PC-3 (cell line): Measurements from ENCODE around the gene DLGAP1. TPM values are rescaled to one million over a fixed set of nuclear protein-coding genes. Genes with fewer than 3 reads are reported as not detected.

Experiments used
- ATAC-seq: fragments of 200-7000 bp; cut with Tn5 transposase; 2 replicates; pipeline ENCODE4 v1.9.1; 2020; ENCODE audit warnings: mild to moderate bottlenecking, moderate library complexity
- BruUV-seq: library from RNA; stranded (reverse); fragments of 400-500 nt; replicated peaks from 2 replicates; lab custom pipeline; 2021; lab: Mats Ljungman, UMichigan
- CTCF ChIA-PET: fragments of 300-600 bp; sonication (Branson Sonifier 250); formaldehyde crosslinking; loops from one replicate; lab custom pipeline; 2022; ENCODE audit warnings: antibody characterized with exemption; lab: Charles Lee
- POLR2A ChIA-PET: fragments of 300-600 bp; sonication (Branson Sonifier 250); formaldehyde crosslinking; loops from one replicate; lab custom pipeline; 2022; ENCODE audit warnings: antibody characterized with exemption; ENCODE audit not compliant: unreplicated experiment; lab: Charles Lee
- DNase-seq: peaks from one replicate; pipeline ENCODE4 v3.0.0-alpha.2; 2015
- H2AFZ ChIP-seq: fragments of 300-600 bp; sonication (generic); 2 replicates; pipeline ENCODE4 v1.6.0; 2016; ENCODE audit warnings: antibody characterized with exemption, low read length
- H3F3A ChIP-seq: fragments of 300-600 bp; sonication (generic); one replicate; pipeline ENCODE4 v1.6.0; 2017; ENCODE audit warnings: antibody characterized with exemption, low read length, control low read depth, mild to moderate bottlenecking; ENCODE audit not compliant: unreplicated experiment
- H3K27ac ChIP-seq: fragments of 300-600 bp; sonication (generic); 2 replicates; pipeline ENCODE4 v1.5.1; 2016; ENCODE audit warnings: mild to moderate bottlenecking, low read length
- H3K27me3 ChIP-seq: fragments of 300-600 bp; sonication (generic); 2 replicates; pipeline ENCODE4 v1.6.1; 2016; ENCODE audit warnings: low read length, mixed read lengths
- H3K36me3 ChIP-seq: fragments of 300-600 bp; sonication (generic); 2 replicates; pipeline ENCODE4 v1.6.1; 2016; ENCODE audit warnings: low read depth, mixed run types, low read length, mixed read lengths
- H3K4me1 ChIP-seq: fragments of 300-600 bp; sonication (generic); 2 replicates; pipeline ENCODE4 v1.5.1; 2016; ENCODE audit warnings: low read length; ENCODE audit not compliant: insufficient read depth
- H3K4me2 ChIP-seq: fragments of 300-600 bp; sonication (generic); 2 replicates; pipeline ENCODE4 v1.6.0; 2016; ENCODE audit warnings: low read length
- H3K4me3 ChIP-seq: fragments of 300-600 bp; sonication (generic); 2 replicates; pipeline ENCODE4 v1.5.1; 2016; ENCODE audit warnings: mild to moderate bottlenecking, low read length, mixed read lengths
- H3K79me2 ChIP-seq: fragments of 300-600 bp; sonication (generic); 2 replicates; pipeline ENCODE4 v1.6.1; 2017; ENCODE audit warnings: low read length, mixed read lengths
- H3K9ac ChIP-seq: fragments of 300-600 bp; sonication (generic); 2 replicates; pipeline ENCODE4 v1.6.0; 2016; ENCODE audit warnings: mild to moderate bottlenecking, low read length
- H3K9me2 ChIP-seq: fragments of 300-600 bp; sonication (generic); replicated peaks from 2 replicates; pipeline ENCODE4 v1.6.1; 2016; ENCODE audit warnings: mixed run types, low read length, mixed read lengths
- H3K9me3 ChIP-seq: fragments of 300-600 bp; sonication (generic); 2 replicates; pipeline ENCODE4 v1.6.1; 2016; ENCODE audit warnings: low read length, mixed read lengths
- H4K20me1 ChIP-seq: fragments of 300-600 bp; sonication (generic); 2 replicates; pipeline ENCODE4 v1.6.1; 2016; ENCODE audit warnings: low read length, mixed read lengths
- CTCF ChIP-seq: fragments of 300-600 bp; sonication (generic); conservative IDR thresholded peaks from 2 replicates; pipeline ENCODE4 v1.5.1; 2017; ENCODE audit warnings: antibody characterized with exemption, low read depth, mild to moderate bottlenecking, low read length
- EZH2 ChIP-seq: fragments of 300-600 bp; sonication (generic); IDR thresholded peaks from one replicate; pipeline ENCODE4 v1.6.1; 2017; ENCODE audit warnings: antibody characterized with exemption, mild to moderate bottlenecking, low read length; ENCODE audit not compliant: unreplicated experiment
- EZH2phosphoT487 ChIP-seq: fragments of 300-600 bp; sonication (generic); IDR thresholded peaks from 2 replicates; pipeline ENCODE4 v1.6.1; 2018; ENCODE audit warnings: mild to moderate bottlenecking, antibody characterized with exemption, low read length, borderline replicate concordance
- intact Hi-C: fragments of 100-400 bp; cut with micrococcal nuclease; formaldehyde crosslinking; loops from 2 replicates; pipeline ENCODE4 v1.9.0; 2023
- total RNA-seq: library from RNA; depleted of rRNA; stranded (reverse); fragments of >200 nt; gene quantifications from 2 replicates; pipeline ENCODE4 v1.2.3, GENCODE V29; 2014

The DLGAP1 gene
- total RNA-seq, 1 experiment from 2014 or later, result not detected

- no peaks in the 10 kb centered on the region for H4K20me1 ChIP-seq
- H3K27ac ChIP-seq, result no peak overlapping the region
- intact Hi-C loops, result no loop called here
- no peaks in the 10 kb centered on the region for H3K9me2 ChIP-seq
- no peaks in the 10 kb centered on the region for H3K9me3 ChIP-seq
- CTCF ChIA-PET, result no interaction called here
- H3F3A ChIP-seq, result no peaks in the 10 kb centered on the region
- POLR2A ChIA-PET, result interaction anchor here (0.6 kb wide), 1 partner anchor 12 kb away, joined by 7 read pairs; no protein-coding TSS in a partner anchor
- H3K4me1 ChIP-seq, result peaks cover under 1% of the 10 kb centered on the region; the same call in 1 of the 2 replicates
- H2AFZ ChIP-seq, result no peak overlapping the region
- H3K4me3 ChIP-seq, result no peak overlapping the region
- no peak for DNase-seq
- no peaks in the 10 kb centered on the region for H3K36me3 ChIP-seq
- BruUV-seq, result no TSS peak
- no peak for TF ChIP-seq CTCF
- TF ChIP-seq EZH2phosphoT487, result no peak
- no peak for TF ChIP-seq EZH2
- H3K9ac ChIP-seq, result no peak overlapping the region
- no peak for ATAC-seq
- no peaks in the 10 kb centered on the region for H3K27me3 ChIP-seq
- H3K79me2 ChIP-seq, result peaks cover 6% of the 10 kb centered on the region
- H3K4me2 ChIP-seq, result no peak overlapping the region
Measured at GRCh38 chr18:3611313-3612090, 843.6 kb downstream of the DLGAP1 start.

GRCh38 chr18:3610813-3611212 is 844.3 kb downstream of the DLGAP1 start:
- no peaks in the 10 kb centered on the region for H3K36me3 ChIP-seq
- CTCF ChIA-PET, result no interaction called here
- H3K79me2 ChIP-seq, result peaks cover 13% of the 10 kb centered on the region
- no peaks in the 10 kb centered on the region for H3K9me2 ChIP-seq
- H3K9ac ChIP-seq, result no peak overlapping the region
- peaks cover 5% of the 10 kb centered on the region; the same call in 1 of the 2 replicates for H3K4me1 ChIP-seq
- no peaks in the 10 kb centered on the region for H3F3A ChIP-seq
- no peaks in the 10 kb centered on the region for H3K9me3 ChIP-seq
- ATAC-seq (no peak), DNase-seq (no peak)
- no TSS peak for BruUV-seq
- no peak for TF ChIP-seq EZH2phosphoT487
- TF ChIP-seq EZH2, result no peak
- TF ChIP-seq CTCF, result no peak
- H2AFZ ChIP-seq, result no peak overlapping the region
- POLR2A ChIA-PET, result interaction anchor here (0.6 kb wide), 1 partner anchor 13 kb away, joined by 7 read pairs; no protein-coding TSS in a partner anchor
- no peak overlapping the region for H3K27ac ChIP-seq
- H3K27me3 ChIP-seq, result no peaks in the 10 kb centered on the region
- no peak overlapping the region for H3K4me2 ChIP-seq
- H4K20me1 ChIP-seq, result no peaks in the 10 kb centered on the region
- intact Hi-C loops, result no loop called here
- H3K4me3 ChIP-seq, result no peak overlapping the region

- H2AFZ ChIP-seq, result no peak overlapping the region
- BruUV-seq, result no TSS peak
- peaks cover 2% of the 10 kb centered on the region for H3F3A ChIP-seq
- H3K36me3 ChIP-seq, result no peaks in the 10 kb centered on the region
- no peaks in the 10 kb centered on the region for H3K9me3 ChIP-seq
- no peak overlapping the region for H3K4me2 ChIP-seq
- no peak overlapping the region for H3K4me3 ChIP-seq
- peaks cover 11% of the 10 kb centered on the region; the same call in 1 of the 2 replicates for H3K4me1 ChIP-seq
- no peak overlapping the region for H3K9ac ChIP-seq
- no peaks in the 10 kb centered on the region for H3K9me2 ChIP-seq
- no peak for TF ChIP-seq CTCF
- no peak for TF ChIP-seq EZH2
- no peak for TF ChIP-seq EZH2phosphoT487
- intact Hi-C loops, result no loop called here
- ChIA-PET CTCF (no interaction called here), POLR2A (interaction anchor here (0.7 kb wide), 1 partner anchor 658 kb away, joined by 4 read pairs; no protein-coding TSS in a partner anchor)
- ATAC-seq (no peak), DNase-seq (no peak)
- no peaks in the 10 kb centered on the region for H3K27me3 ChIP-seq
- H4K20me1 ChIP-seq, result no peaks in the 10 kb centered on the region
- no peak overlapping the region for H3K27ac ChIP-seq
- peaks cover 19% of the 10 kb centered on the region for H3K79me2 ChIP-seq
Measured at GRCh38 chr18:3610188-3610708, 844.9 kb downstream of the DLGAP1 start.
